ENCODE results near the gene DCDC2C.

DNA sequence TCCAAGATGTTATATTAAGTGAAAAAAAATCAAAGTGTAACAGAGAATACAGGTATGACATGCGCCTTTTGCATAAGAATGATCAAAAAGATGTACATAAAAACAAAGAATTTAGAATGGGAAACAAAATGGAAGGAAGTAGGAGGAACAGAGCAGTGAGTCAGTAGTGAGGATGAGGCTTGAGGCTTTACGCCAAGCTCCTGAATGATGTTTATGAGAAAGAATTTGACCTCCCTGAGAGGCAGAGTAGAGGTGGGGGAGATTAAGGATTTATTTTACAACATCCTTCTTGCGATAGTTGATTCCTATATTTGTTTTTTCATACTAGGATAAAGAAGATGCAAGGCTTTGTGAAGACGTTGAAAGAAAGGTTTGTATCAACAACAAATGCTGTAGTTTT, 81.4 kb downstream of the DCDC2C start:
- TF ChIP-seq, protein P1, sequence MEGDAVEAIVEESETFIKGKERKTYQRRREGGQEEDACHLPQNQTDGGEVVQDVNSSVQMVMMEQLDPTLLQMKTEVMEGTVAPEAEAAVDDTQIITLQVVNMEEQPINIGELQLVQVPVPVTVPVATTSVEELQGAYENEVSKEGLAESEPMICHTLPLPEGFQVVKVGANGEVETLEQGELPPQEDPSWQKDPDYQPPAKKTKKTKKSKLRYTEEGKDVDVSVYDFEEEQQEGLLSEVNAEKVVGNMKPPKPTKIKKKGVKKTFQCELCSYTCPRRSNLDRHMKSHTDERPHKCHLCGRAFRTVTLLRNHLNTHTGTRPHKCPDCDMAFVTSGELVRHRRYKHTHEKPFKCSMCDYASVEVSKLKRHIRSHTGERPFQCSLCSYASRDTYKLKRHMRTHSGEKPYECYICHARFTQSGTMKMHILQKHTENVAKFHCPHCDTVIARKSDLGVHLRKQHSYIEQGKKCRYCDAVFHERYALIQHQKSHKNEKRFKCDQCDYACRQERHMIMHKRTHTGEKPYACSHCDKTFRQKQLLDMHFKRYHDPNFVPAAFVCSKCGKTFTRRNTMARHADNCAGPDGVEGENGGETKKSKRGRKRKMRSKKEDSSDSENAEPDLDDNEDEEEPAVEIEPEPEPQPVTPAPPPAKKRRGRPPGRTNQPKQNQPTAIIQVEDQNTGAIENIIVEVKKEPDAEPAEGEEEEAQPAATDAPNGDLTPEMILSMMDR (IDR thresholded peaks at IDR 0.05), result no peak
- no peak for TF ChIP-seq POLR2A (IDR thresholded peaks at IDR 0.05)
